Left lung (tissue), 10 donors: Measurements from ENCODE around the gene TTLL5. TPM values are rescaled to one million over a fixed set of nuclear protein-coding genes. Genes with fewer than 3 reads are reported as not detected.

Experiments used
- ATAC-seq: fragments of 200-7000 bp; cut with Tn5 transposase; one replicate; pipeline ENCODE4 v1.9.1; 2020; ENCODE audit warnings: moderate library complexity
- DNase-seq, 4 donors: peaks; one replicate each; pipeline ENCODE4 v3.0.0-alpha.2; 2013 to 2020
- H3K27ac ChIP-seq, 2 donors: fragments of 200-600 bp; sonication (generic) in 1 of 2; one replicate each; pipeline versions ENCODE4 v1.5.0 to v1.8.0; 2020 to 2021
- H3K27me3 ChIP-seq, 2 donors: fragments of 200-600 bp; sonication (generic) in 1 of 2; one replicate each; pipeline versions ENCODE4 v1.5.0 to v1.8.0; 2020 to 2021
- H3K36me3 ChIP-seq, 2 donors: fragments of 200-600 bp; sonication (generic) in 1 of 2; one replicate each; pipeline versions ENCODE4 v1.5.0 to v1.8.0; 2020 to 2021
- H3K4me1 ChIP-seq, 2 donors: fragments of 200-600 bp; one replicate each; pipeline ENCODE4 v1.8.0; 2021
- H3K4me3 ChIP-seq, 2 donors: fragments of 200-600 bp; sonication (generic) in 1 of 2; one replicate each; pipeline versions ENCODE4 v1.5.0 to v1.8.0; 2020 to 2021; ENCODE audit warnings: mild to moderate bottlenecking in 1 of 2
- H3K9me3 ChIP-seq, 2 donors: fragments of 200-600 bp; sonication (generic) in 1 of 2; one replicate each; pipeline versions ENCODE4 v1.5.0 to v1.8.0; 2020 to 2021
- CTCF ChIP-seq, 2 donors: fragments of 200-600 bp; sonication (generic) in 1 of 2; IDR thresholded peaks; one replicate each; pipeline versions ENCODE4 v1.5.0 to v1.8.0; 2021; ENCODE audit warnings: antibody characterized with exemption in 2 of 2
- intact Hi-C, 2 donors: fragments of 100-400 bp; cut with DNase I; formaldehyde crosslinking; loops; one replicate each; pipeline versions ENCODE4 v1.11.2 to v1.14.2; 2022
- polyA plus RNA-seq, 6 donors: library from polyadenylated mRNA; unstranded; fragments of 120-200 nt; gene quantifications; one replicate each; pipeline ENCODE4 v1.2.1, GENCODE V29; 2013; ENCODE audit not compliant: insufficient read length in 6 of 6
- total RNA-seq, 2 donors: library from RNA; stranded (reverse); fragmentation: NEBNext Ultra II Directional; extraction: Animal tissue kit (Norgen Biotek cat#: 25700); gene quantifications; one replicate each; pipeline ENCODE4 v1.2.1, GENCODE V29; 2021
- donor health status: DM: no; HTN: yes; CAD: no.
- donor health status: DM: no; HTN: no; CAD: no.

Gene TTLL5
- total and polyA plus RNA-seq, 8 donors = 30.8 to 46.7 (median 42.1) TPM

GRCh38 chr14:75702616-75703261 lies 41.7 kb downstream of the TTLL5 start:
- H3K27ac ChIP-seq = peak overlapping the region in 1 of 2 donors; percentile 56
- ATAC-seq (peak; percentile 41), DNase-seq (peak in 2 of 4 donors; percentile 61 to 71)
- intact Hi-C loops = no loop called here
- no peaks in the 10 kb centered on the region for H3K9me3 ChIP-seq
- H3K27me3 ChIP-seq = no peaks in the 10 kb centered on the region
- H3K36me3 ChIP-seq = peaks cover 0 to 45% of the 10 kb centered on the region in 2 donors
- H3K4me1 ChIP-seq = peaks cover 0 to 7% of the 10 kb centered on the region in 2 donors
- TF ChIP-seq CTCF (IDR thresholded peaks at IDR 0.05) = no peak
- no peak overlapping the region for H3K4me3 ChIP-seq

- peaks cover 0 to 7% of the 10 kb centered on the region in 2 donors for H3K4me1 ChIP-seq
- H3K4me3 ChIP-seq = no peak overlapping the region
- peak overlapping the region in 1 of 2 donors; percentile 56 for H3K27ac ChIP-seq
- DNase-seq = no peak
- H3K36me3 ChIP-seq = peaks cover 0 to 49% of the 10 kb centered on the region in 2 donors
- ATAC-seq = no peak
- H3K27me3 ChIP-seq = no peaks in the 10 kb centered on the region
- no peak for TF ChIP-seq CTCF (IDR thresholded peaks at IDR 0.05)
- no peaks in the 10 kb centered on the region for H3K9me3 ChIP-seq
- intact Hi-C loops = no loop called here
These were observed 42.4 kb downstream of the TTLL5 start for GRCh38 chr14:75703467-75703866.

- no peak overlapping the region for H3K4me3 ChIP-seq
- intact Hi-C loops = no loop called here
- DNase-seq (no peak), ATAC-seq (no peak)
- H3K36me3 ChIP-seq = peaks cover 0 to 40% of the 10 kb centered on the region in 2 donors
- H3K4me1 ChIP-seq = peaks cover 0 to 3% of the 10 kb centered on the region in 2 donors
- H3K9me3 ChIP-seq = no peaks in the 10 kb centered on the region
- no peak for TF ChIP-seq CTCF (IDR thresholded peaks at IDR 0.05)
- no peak overlapping the region for H3K27ac ChIP-seq
- no peaks in the 10 kb centered on the region for H3K27me3 ChIP-seq
These were observed 44.0 kb downstream of the TTLL5 start for GRCh38 chr14:75705014-75705413.

GRCh38 chr14:75709207-75709812 lies 48.3 kb downstream of the TTLL5 start:
- TF ChIP-seq CTCF (IDR thresholded peaks at IDR 0.05) = peak; percentile 74 to 80
- H3K4me1 ChIP-seq = peaks cover 6 to 10% of the 10 kb centered on the region in 2 donors

GRCh38 chr14:75711105-75711795 lies 50.2 kb downstream of the TTLL5 start:
- TF ChIP-seq CTCF (IDR thresholded peaks at IDR 0.05) = peak; percentile 17 to 61
- intact Hi-C loops = loop anchor here in 1 of 2 donors (5.0 to 10.0 kb wide), 2 partner anchors 74 to 271 kb away; partner anchors contain the start of gene TGFB3
- peaks cover 0 to 14% of the 10 kb centered on the region in 2 donors for H3K36me3 ChIP-seq
- peak; percentile 79 for ATAC-seq
- peak in 2 of 4 donors; percentile 51 to 75 for DNase-seq
- no peak overlapping the region for H3K4me3 ChIP-seq
- H3K4me1 ChIP-seq = peaks cover 15 to 19% of the 10 kb centered on the region in 2 donors
- no peaks in the 10 kb centered on the region for H3K27me3 ChIP-seq
- H3K9me3 ChIP-seq = no peaks in the 10 kb centered on the region
- H3K27ac ChIP-seq = peak overlapping the region; percentile 62 to 78

More at GRCh38 chr14:75709207-75709812, 48.3 kb downstream of the TTLL5 start:
- H3K36me3 ChIP-seq = peaks cover 0 to 14% of the 10 kb centered on the region in 2 donors
- H3K27ac ChIP-seq = no peak overlapping the region
- H3K4me3 ChIP-seq = no peak overlapping the region
- ATAC-seq (peak; percentile 69), DNase-seq (peak in 3 of 4 donors; percentile 59 to 90 (median 81))
- intact Hi-C loops = no loop called here
- no peaks in the 10 kb centered on the region for H3K9me3 ChIP-seq
- H3K27me3 ChIP-seq = no peaks in the 10 kb centered on the region
